Left colon (tissue), 2 donors: ENCODE data around the gene EPB41L1. TPM values are rescaled to one million over a fixed set of nuclear protein-coding genes. Genes with fewer than 3 reads are reported as not detected.

Source experiments
- ATAC-seq: fragments of 200-7000 bp; cut with Tn5 transposase; one replicate; pipeline ENCODE4 v1.9.1; 2020; ENCODE audit warnings: mild to moderate bottlenecking, moderate library complexity
- DNase-seq, 2 donors: peaks; one replicate each; pipeline ENCODE4 v3.0.0-alpha.2; 2020
- intact Hi-C, 2 donors: fragments of 100-400 bp; cut with DNase I in 1 of 2; cut with micrococcal nuclease in 1 of 2; formaldehyde crosslinking; loops; one replicate each; pipeline versions ENCODE4 v1.11.2 to v1.14.0; 2022; cut with DNase I, micrococcal nuclease
- total RNA-seq, 2 donors: library from RNA; stranded (reverse); fragmentation: NEBNext Ultra II Directional; extraction: Animal tissue kit (Norgen Biotek cat#: 25700); gene quantifications; one replicate each; pipeline ENCODE4 v1.2.1, GENCODE V29; 2021
- donor health status: DM: no; HTN: no; CAD: no.
- donor health status: DM: yes; HTN: yes; CAD: no.

EPB41L1 gene
- total RNA-seq, 2 donors from 2014 or later, result 60.6 to 63.1 TPM

DNA sequence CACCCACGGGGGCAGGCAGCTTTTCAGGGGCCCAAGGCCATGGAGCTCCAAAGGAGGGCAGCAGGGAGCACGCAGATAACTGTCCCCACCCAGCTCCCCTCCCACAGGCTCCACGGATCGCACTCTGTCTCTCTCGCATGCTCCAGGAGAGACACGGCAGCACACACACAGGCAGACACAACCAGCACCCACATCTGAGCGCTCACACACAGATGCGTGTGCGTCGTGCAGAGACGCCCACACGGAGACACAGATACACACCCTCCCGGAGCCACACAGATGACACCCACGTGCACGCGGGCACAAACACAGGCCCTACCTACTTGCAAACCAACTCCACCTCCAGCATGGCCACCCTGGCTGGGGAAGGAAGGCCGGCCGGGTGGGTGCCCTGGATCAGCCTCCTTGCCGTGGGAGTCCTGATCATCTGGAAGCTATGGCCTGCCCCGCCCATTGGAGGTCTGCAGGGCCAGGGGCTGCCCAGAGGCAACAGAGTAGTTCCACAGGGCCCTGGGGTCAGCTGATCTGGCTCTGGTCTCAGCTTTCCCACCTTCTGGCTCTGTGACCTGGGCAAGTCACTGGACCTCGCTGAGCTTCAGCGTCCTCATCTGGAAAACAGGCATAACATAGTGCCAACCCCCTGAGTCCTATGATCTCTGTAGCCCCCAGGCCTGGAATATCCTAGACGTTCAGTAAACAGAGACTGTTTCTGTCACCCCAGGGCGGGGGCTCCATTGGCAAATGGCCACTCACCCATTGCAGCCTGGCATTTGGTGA lies 113.3 kb downstream of the EPB41L1 start:
- no peak for DNase-seq
- intact Hi-C loops, result no loop called here
- ATAC-seq, result no peak

DNA sequence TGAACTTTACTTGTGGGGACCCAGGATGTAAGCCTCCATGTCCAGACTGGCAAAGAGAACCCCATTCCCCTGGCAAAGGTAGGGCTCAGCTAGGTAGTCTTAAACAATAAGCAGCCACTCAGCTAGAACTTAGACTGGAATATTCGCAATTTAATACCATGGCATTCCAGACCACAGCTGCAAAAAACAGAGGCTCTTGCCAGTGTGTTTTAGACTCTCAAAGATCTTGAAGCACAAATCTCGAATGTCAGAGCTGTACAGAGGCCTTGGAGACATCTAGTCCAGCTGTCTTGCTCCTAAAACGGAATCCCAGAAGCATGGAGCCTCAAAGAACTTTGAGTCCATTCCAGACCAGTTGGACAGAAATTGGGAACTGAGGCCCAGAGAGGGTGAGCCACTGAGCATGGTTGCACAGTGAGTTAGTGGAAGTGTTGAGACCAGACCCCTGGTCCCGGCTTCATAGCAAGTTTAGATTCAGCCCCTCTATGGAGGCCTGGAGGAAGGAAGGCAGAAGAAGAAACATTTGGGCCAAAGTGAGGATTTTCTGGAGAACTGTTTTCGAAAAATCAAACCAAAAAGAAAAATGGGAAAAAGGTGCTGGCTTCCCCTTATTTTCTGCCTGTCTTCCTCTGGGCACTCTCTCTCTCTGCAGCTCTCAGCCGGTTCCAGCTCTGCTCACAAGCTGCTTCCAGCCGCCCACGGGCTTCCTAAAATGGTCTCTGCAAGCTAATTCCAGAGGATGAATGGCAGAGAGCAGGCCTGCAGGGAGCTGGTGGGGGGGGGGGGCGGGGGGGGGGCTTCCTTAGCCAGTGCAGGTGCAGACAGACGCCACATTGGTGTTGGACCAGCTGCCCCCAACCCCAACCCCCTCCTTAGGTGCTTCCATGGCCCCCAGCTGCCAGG lies 114.2 kb downstream of the EPB41L1 start:
- ATAC-seq, result no peak
- intact Hi-C loops, result no loop called here
- no peak for DNase-seq

DNA sequence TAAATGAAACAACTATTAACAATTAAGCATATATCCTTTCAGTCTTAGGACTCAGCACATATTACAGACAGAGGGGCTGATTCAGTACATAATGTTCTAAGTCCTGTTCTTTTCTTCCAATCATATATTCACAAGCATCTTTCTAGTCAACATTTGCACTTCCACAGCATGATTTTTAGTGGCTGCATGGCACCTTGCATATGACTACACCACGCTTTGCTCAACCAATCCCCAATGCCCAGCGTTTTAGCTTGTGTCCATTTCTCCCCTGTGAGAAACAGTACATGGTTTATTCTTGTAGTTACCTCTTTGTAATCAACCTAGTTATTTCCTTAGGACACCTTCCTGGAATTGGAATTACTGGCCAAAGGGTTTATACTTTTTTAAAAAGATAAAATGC lies 115.0 kb downstream of the EPB41L1 start:
- ATAC-seq (no peak), DNase-seq (no peak)
- intact Hi-C loops, result no loop called here

DNA sequence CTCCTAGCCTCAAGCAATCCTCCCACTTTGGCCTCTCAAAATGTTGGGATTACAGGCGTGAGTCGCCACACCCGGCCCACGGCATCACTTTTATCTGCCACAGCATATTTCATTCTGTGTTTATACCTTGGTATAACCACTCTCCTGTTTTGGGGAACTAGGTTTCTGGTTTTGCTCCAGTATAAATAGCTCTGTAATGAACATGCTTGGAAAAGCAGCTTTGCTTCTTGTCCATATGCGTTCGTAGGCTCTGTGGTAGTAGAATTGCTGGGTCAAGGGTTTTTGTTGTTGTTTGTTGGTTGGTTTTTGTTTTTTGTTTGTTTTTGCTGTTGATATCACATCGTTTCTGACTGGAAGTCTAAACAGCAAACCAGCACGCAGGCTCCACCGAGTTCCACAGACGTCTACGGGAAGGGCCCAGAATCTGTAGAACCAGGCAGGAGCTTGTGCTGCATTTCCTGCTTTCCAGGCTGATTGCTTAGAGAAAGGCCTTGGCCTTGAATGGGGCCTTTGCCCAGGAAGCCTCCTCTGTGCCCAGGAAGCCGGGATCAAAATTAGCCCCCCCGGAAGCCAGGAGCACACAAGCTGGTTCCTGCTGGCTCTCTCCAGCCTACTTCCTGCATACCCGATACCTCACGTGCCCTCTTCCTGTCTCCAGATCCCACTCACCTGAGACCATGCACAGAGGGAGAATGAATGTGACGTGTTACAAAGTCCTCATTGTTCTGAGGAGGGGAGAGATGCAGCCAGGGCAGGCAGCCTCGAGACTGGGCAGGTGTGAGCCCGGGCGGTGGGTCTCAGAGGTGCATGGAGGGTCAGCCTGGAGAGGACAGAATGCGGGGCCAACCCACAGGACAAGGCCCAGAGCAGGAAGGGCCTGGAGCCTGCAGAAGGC lies 116.5 kb downstream of the EPB41L1 start:
- intact Hi-C loops, result no loop called here
- no peak for ATAC-seq
- no peak for DNase-seq

DNA sequence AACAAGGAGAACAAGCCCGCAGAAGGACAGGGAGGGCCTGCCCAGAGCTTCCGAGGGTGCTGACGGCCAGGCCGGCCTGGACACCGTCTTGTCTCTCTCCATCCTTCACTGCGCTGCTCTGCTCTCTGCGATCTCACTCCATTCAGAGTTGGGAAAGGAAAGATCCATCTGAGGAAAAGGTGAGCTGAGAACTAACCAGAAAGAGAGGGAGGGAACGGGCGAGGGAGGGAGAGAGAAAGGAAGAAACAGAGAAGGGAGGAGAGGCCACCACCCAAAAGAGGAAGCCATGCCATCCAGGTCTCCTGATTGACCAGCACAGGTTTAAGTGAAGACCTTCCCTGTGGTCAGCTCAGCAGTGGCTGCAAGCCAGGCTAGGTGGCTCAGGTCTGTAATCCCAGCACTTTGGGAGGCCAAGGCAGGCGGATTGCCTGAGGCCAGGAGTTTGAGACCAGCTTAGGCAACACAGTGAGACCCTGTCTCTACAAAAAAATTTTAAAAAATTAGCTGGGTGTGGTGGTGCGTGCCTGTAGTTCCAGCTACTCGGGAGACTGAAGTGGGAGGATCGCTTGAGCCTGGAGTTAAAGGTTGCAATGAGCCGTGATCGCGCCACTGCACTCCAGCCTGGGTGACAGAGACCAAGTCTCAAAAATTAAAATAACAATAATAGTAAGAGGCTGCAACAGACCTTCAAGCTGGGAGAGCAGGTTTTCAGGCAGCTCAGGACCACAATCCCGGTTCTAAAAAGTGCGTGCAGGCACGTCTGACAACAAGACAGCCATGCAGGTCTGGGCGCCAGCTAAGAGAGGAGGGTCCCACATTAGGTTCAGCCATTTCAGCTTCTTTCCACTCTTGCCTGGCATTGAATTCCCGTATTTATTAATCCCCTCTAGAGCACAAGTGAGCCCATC lies 117.4 kb downstream of the EPB41L1 start:
- intact Hi-C loops, result no loop called here
- DNase-seq, result no peak
- ATAC-seq, result no peak

DNA sequence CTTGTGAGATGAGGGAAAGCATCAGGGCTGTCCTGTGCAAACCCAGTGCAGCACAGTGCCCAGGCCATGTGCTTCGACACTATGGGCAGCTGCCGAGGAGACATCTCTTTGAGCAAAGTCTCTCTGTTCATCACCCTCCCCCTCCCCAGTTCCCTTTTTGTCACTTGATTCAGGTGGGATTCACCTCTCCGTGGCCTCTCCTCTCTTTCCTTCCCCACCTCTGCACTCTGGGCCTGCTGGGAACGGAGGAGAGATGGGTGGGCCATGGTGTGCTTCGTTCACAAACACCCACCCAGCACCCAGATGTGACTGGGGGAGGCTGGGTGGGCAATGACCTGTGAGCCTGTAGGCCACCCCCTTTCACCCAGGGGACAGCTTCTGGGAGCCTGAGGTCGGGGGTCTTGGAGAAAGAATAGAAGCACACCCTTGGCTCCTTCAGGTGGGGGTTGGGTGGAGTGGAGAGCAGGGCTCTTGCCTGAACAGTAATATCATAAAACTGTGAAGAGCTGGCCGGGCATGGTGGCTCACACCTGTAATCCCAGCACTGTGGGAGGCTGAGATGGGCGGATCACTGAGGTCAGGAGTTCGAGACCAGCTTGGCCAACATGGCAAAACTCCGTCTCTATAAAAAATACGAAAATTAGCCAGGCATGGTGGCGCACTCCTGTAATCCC lies 118.1 kb downstream of the EPB41L1 start:
- intact Hi-C loops, result no loop called here
- no peak for ATAC-seq
- no peak for DNase-seq

DNA sequence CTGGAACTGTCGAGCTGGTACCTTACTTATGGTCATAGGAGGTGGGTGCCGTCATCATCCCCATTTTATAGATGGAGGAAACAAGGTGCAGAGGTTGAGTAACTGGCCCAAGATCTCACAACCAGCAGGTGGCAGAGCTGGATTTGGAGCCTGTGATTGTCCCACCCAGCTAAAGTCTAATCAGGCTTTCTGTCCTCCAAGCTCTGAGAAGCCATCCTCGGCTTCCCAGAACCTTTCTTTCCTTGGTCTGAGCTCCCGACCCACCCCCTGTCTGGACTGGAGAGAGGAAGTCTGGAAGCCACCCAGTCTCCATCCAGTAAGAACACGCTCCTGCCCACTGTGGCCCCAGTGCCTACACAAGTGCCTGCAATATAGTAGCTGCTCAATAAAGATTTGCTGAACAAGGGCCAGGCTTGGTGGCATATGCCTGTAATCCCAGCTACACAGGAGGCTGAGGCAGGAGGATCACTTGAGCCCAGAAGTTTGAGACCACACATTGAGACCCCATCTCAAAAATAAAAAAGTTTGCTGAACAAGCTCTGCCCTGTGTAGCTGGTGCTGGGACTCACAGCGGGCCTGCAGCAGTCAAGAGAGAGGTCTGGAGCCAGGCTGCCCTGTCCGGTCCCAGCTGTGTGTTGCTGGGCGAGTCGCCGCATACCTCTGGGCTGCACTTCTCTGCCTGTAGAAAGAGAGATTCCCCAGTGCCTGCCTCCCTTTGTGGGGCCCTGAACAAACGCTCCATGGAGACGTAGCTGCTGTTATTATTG lies 119.1 kb downstream of the EPB41L1 start:
- intact Hi-C loops, result no loop called here
- DNase-seq, result no peak
- ATAC-seq, result no peak

DNA sequence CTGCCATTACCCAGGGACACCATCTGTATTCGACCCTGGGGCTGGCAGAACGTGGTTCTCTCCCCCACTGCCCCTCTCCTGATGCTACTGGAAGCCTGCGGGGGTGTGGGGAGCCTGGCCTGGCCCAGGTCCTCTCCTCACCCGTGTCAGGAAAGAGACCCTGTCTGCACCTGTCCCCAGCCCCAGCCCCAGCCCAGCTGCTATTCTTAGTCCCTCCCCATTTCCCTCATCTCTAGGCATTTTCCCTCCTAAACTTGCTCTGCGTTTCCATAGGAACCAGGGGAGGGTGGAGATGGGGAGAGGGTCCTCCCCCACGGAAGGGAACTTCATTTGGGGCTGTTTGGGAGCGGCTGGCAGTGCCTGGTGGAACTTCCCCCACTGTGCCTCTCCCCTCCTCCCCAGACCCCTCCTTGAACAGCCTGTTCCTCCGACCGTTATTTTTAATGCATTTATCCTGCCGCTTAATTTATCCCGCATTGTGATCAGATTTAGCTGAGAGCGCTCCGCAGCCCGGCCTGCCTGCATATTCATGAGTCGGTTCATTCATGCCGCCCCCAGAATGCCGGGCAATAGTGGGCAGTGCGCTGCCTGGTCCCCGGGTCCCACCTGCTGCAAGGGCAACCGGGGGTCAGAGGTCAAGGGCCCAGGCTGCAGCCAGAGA lies 119.8 kb downstream of the EPB41L1 start:
- ATAC-seq (no peak), DNase-seq (no peak)
- intact Hi-C loops, result no loop called here

DNA sequence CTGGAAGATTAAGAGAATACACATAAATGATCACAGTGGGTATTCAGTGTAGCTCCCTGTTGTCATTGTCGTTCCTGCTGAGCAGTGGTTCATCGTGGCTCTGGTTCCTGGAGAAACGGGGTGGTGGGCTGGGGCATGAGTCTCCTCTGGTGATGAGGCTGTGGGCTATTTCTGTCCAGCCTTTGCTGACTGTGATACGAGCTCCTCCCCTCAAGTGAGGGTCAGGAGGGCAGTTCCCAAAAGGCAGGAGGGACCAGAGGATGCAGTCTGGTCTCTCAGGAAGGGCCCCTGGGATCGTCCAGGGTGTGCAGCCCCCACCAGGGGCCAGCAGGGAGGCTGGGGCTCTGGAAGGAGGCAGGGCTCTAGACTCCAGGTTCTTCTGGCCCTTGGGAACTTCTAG lies 120.5 kb downstream of the EPB41L1 start:
- DNase-seq (no peak), ATAC-seq (no peak)
- intact Hi-C loops, result no loop called here

DNA sequence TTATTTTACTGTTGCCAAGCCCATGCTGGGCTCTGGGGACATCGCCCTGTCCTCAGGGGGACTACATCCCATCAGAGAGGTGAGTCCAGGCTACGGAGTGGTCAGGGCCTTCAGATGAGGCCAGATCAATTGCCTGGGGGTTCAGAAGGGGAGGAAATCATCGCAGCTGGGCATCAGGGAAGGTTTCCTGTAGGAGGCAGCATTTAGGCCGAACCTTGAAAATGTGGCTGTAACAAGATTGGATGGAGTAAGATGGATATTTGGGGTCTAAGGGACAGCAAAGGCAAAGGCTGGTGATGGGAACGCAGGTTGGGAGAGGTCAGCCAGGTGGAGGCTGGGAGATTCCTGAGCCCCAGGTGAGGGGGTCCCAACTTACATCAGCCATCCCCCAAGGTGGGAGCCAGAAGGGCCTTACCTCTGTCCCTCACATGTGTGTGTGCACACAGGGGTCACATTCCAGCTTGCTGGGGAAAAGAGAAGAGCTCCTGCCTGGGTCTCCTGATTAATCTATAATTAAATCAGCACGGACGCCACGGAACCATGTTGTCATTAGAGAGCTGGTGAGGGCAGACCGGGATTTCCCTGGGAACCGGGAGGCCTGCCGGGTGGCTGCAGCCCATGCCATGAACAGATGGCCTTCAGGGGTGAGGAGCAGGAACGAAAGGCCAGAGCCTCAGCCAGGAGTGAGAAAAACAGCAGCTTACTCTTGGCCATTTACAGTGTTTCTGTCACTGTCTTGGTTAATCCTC lies 121.1 kb downstream of the EPB41L1 start:
- no peak for DNase-seq
- intact Hi-C loops, result no loop called here

DNA sequence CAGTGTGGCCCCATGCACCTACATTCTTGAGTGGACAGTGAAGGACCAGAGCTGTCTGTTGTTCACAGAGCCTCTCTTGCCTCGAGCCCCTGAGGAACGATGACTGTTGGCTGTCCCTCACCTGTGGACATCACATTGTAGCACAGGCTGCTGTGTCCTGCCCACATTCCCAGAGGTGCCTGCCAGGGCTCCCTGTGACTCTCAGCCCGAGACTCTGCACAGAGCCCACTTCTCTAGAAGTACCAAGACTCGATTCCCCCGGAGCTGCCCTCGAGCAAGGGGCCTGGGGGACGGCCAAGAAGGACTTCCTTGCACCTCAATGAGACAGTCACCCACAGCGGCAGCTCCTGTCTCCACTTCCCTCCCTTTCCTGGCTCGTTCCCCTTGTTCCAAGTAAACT lies 123.0 kb downstream of the EPB41L1 start:
- DNase-seq (no peak), ATAC-seq (no peak)
- intact Hi-C loops, result no loop called here

More for the DNA sequence above, 121.1 kb downstream of the EPB41L1 start:
- no peak for ATAC-seq

DNA sequence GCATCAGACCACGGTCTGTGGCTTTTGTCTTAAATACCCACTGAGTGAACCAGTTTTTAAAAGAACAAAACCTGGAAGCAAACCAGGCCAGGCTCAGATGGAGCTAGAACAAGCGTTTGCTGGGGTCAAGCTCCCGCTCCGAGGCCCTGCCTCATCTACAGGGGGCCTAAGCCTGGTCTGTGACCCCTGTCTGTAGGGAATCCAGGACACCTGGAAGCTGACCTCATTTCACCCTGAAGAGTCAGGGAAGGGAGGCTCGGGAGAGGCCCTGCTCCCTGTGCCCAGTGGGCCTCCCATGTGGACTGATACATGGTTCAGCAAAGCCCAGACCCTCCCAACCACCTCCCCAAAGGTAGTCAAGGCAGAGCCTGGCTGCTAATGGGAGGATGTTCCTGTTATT lies 124.8 kb downstream of the EPB41L1 start:
- DNase-seq (no peak), ATAC-seq (no peak)
- intact Hi-C loops, result no loop called here

DNA sequence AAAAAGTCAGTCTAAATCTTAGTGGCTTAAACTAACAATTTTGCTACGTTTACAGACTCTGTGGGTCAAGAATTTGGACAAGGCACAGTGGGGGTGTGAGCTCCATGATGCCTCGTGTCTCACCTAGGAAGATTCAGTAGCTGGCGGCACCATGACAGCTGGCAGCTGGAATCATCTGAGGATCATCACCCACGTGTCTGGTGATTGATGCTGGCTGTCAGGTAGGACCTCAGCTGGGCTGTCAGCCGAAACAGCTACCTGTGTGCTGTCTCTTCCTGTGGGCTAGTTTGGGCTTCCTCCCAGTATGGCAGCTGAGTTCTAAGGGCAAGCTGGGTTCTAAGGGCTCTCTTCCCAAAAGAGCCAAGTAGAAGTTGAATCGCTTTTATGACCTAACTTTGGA lies 125.2 kb downstream of the EPB41L1 start:
- intact Hi-C loops, result no loop called here
- ATAC-seq, result no peak
- no peak for DNase-seq

DNA sequence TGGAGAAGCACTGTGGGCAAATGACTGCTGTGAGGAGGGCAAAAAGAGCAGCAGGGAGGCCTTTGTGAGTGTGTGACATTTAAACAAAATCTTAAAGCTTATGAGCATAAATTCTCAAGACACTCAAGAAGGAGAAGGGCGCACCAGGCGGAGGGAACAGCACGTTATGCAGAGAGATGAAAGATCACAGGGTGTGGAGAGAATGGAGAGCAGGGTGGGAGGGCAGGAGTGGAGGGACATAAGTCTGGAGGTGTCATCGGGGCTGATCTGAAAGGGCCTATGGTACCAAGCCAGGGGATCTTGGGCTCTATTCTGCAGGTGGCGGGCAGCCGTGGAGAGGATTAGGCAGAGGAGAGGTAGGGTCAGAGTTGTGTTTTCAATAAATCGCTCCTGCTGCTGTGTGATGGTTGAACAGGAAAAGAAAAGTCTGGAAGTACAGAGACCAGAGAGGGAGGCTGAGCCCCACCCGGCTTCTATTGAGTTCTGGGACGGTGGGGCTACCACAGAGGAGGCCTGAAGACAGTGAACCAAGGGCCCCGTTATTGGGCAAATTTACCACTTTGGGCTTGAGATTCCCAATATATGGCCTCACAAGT lies 127.3 kb downstream of the EPB41L1 start:
- DNase-seq, result no peak
- ATAC-seq, result no peak
- intact Hi-C loops, result no loop called here
